Thoracic aorta (tissue), 2 donors: Measurements from ENCODE around the gene NEGR1. TPM values are rescaled to one million over a fixed set of nuclear protein-coding genes. Genes with fewer than 3 reads are reported as not detected.

Experiments used
- ATAC-seq: fragments of 150-250 bp; one replicate; pipeline ENCODE4 v1.8.0; 2017; ENCODE audit warnings: low read depth; ENCODE audit not compliant: insufficient number of reproducible peaks, low FRiP score
- DNase-seq: peaks from one replicate; pipeline ENCODE4 v3.0.0-alpha.2; 2020; ENCODE audit warnings: low spot score
- H3K27ac ChIP-seq, 2 donors: fragments of 200-600 bp; sonication (generic); 1 replicate in 1 of 2; 2 replicates in 1 of 2; pipeline ENCODE4 v1.5.1; 2016; ENCODE audit warnings: mild to moderate bottlenecking in 2 of 2, moderate library complexity in 2 of 2
- H3K27me3 ChIP-seq: fragments of 200-600 bp; sonication (generic); replicated peaks from 2 replicates; pipeline ENCODE4 v1.6.0; 2016; ENCODE audit warnings: mild to moderate bottlenecking; ENCODE audit not compliant: insufficient read depth
- H3K36me3 ChIP-seq: fragments of 200-600 bp; sonication (generic); one replicate; pipeline ENCODE4 v1.5.1; 2016
- H3K4me1 ChIP-seq, 2 donors: fragments of 200-600 bp; sonication (generic); 1 replicate in 1 of 2; 2 replicates in 1 of 2; pipeline versions ENCODE4 v1.5.1 to v1.6.0; 2016; ENCODE audit warnings: low read depth in 2 of 2, mild to moderate bottlenecking in 1 of 2; ENCODE audit not compliant: control insufficient read depth in 1 of 2
- H3K4me3 ChIP-seq: fragments of 200-600 bp; sonication (generic); 2 replicates; pipeline ENCODE4 v1.5.1; 2016; ENCODE audit warnings: mild to moderate bottlenecking
- H3K9me3 ChIP-seq: fragments of 200-600 bp; sonication (generic); 2 replicates; pipeline ENCODE4 v1.5.1; 2016
- total RNA-seq, 2 donors: library from RNA; depleted of rRNA; stranded (reverse); fragments of >200 nt; gene quantifications; one replicate each; pipeline versions ENCODE4 v1.1.0 to v1.2.3, GENCODE V29; 2016
- TF ChIP-seq, protein P1 (sequence below): fragments of 200-600 bp; sonication (generic); IDR thresholded peaks from one replicate; pipeline ENCODE4 v1.5.1; 2019; ENCODE audit warnings: antibody characterized with exemption

NEGR1 gene
- total RNA-seq, 2 donors from 2014 or later = 10.4 to 14.4 TPM

DNA sequence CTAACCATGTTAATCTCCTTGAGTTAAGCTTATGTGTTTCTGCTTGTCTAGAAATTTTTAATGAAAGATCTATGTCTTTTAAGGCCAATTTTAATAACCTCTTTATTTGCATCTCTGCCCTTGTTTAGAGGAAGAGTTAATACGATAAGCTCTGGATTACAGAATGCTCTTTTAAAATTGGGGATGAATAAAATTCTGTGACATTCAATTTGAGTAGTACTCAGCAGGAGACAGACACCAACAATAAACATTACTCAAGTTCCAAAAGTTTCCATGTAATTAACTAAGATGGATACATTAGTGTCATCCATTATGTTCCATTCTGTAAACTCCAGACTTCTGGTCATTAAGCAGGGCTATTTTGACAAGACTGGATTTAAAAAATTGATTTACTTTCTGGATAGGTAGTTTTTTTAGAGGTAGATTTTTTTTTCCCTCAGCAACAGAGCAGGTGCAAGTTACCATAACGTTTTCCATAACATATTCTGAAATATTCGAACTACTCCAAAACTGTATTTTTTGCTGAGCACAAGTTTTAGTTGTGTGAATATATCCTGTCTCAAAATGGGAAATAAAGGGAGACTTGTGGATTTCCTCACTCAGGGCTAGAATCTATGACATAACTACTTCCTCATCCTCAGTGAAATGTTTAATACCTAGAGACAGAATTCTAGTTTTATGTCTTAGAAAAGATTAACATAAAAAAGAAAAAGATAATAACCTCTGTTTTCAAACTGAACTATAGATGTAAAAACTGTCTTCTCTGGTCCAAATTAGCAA lies 221.7 kb downstream of the NEGR1 start:
- no peak for ATAC-seq
- H3K27ac ChIP-seq = no peak overlapping the region
- no peak for DNase-seq

GRCh38 chr1:72056516-72056915 lies 225.8 kb downstream of the NEGR1 start:
- no peaks in the 10 kb centered on the region for H3K27me3 ChIP-seq
- no peak for ATAC-seq
- TF ChIP-seq, protein P1, sequence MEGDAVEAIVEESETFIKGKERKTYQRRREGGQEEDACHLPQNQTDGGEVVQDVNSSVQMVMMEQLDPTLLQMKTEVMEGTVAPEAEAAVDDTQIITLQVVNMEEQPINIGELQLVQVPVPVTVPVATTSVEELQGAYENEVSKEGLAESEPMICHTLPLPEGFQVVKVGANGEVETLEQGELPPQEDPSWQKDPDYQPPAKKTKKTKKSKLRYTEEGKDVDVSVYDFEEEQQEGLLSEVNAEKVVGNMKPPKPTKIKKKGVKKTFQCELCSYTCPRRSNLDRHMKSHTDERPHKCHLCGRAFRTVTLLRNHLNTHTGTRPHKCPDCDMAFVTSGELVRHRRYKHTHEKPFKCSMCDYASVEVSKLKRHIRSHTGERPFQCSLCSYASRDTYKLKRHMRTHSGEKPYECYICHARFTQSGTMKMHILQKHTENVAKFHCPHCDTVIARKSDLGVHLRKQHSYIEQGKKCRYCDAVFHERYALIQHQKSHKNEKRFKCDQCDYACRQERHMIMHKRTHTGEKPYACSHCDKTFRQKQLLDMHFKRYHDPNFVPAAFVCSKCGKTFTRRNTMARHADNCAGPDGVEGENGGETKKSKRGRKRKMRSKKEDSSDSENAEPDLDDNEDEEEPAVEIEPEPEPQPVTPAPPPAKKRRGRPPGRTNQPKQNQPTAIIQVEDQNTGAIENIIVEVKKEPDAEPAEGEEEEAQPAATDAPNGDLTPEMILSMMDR = no peak
- H3K4me3 ChIP-seq = no peak overlapping the region
- no peaks in the 10 kb centered on the region for H3K36me3 ChIP-seq
- no peaks in the 10 kb centered on the region for H3K4me1 ChIP-seq
- no peak overlapping the region for H3K27ac ChIP-seq
- H3K9me3 ChIP-seq = no peaks in the 10 kb centered on the region
- no peak for DNase-seq

More for the DNA sequence above, 221.7 kb downstream of the NEGR1 start:
- H3K9me3 ChIP-seq = no peaks in the 10 kb centered on the region
- no peaks in the 10 kb centered on the region for H3K36me3 ChIP-seq
- no peaks in the 10 kb centered on the region for H3K27me3 ChIP-seq
- TF ChIP-seq, protein P1 = no peak
- peaks cover 0 to 3% of the 10 kb centered on the region in 2 donors for H3K4me1 ChIP-seq
- no peak overlapping the region for H3K4me3 ChIP-seq

- H3K9me3 ChIP-seq = no peaks in the 10 kb centered on the region
- H3K27ac ChIP-seq = no peak overlapping the region
- TF ChIP-seq, protein P1 = no peak
- DNase-seq (no peak), ATAC-seq (no peak)
- H3K4me1 ChIP-seq = no peaks in the 10 kb centered on the region
- no peaks in the 10 kb centered on the region for H3K36me3 ChIP-seq
- H3K27me3 ChIP-seq = no peaks in the 10 kb centered on the region
- no peak overlapping the region for H3K4me3 ChIP-seq
Observed at GRCh38 chr1:72051538-72051937, 230.8 kb downstream of the NEGR1 start.

- no peaks in the 10 kb centered on the region for H3K36me3 ChIP-seq
- TF ChIP-seq, protein P1 = no peak
- no peak overlapping the region for H3K4me3 ChIP-seq
- no peaks in the 10 kb centered on the region for H3K9me3 ChIP-seq
- H3K4me1 ChIP-seq = no peaks in the 10 kb centered on the region
- DNase-seq = no peak
- no peak overlapping the region for H3K27ac ChIP-seq
- H3K27me3 ChIP-seq = no peaks in the 10 kb centered on the region
- ATAC-seq = no peak
Observed at GRCh38 chr1:72050551-72050950, 231.8 kb downstream of the NEGR1 start.

GRCh38 chr1:72037745-72038343 lies 244.5 kb downstream of the NEGR1 start:
- ATAC-seq (no peak), DNase-seq (no peak)
- Histone ChIP-seq H3K4me1 (no peaks in the 10 kb centered on the region), H3K27me3 (no peaks in the 10 kb centered on the region), H3K36me3 (no peaks in the 10 kb centered on the region), H3K27ac (no peak overlapping the region), H3K9me3 (no peaks in the 10 kb centered on the region), H3K4me3 (no peak overlapping the region)
- TF ChIP-seq, protein P1 = peak; percentile 34
